Panc1 (cell line): Measurements from ENCODE around the gene TIMM8A.
"Not testable (repeated sequence)": the region's sequence is repeated elsewhere in the genome, so short reads cannot be mapped to it uniquely, and the experiment has no call there.

Experiments
- POLR2AphosphoS5 ChIP-seq: IDR thresholded peaks from 2 replicates; pipeline ENCODE4 v1.6.1; 2012; ENCODE audit warnings: mild to moderate bottlenecking, low read depth, low read length, moderate library complexity
- TF ChIP-seq, protein P1 (sequence below): fragments of 450-650 bp; IDR thresholded peaks from 2 replicates; pipeline ENCODE4 v1.5.1; 2017; ENCODE audit warnings: mild to moderate bottlenecking
- TF ChIP-seq, protein P2 (sequence below), 2 experiments: IDR thresholded peaks; 2 replicates each; pipeline ENCODE4 v1.6.1; 2011 to 2012; ENCODE audit warnings: low read depth in 2 of 2, control low read depth in 1 of 2, low read length in 1 of 2, mild to moderate bottlenecking in 1 of 2, moderate library complexity in 1 of 2; ENCODE audit not compliant: insufficient read depth in 1 of 2

DNA sequence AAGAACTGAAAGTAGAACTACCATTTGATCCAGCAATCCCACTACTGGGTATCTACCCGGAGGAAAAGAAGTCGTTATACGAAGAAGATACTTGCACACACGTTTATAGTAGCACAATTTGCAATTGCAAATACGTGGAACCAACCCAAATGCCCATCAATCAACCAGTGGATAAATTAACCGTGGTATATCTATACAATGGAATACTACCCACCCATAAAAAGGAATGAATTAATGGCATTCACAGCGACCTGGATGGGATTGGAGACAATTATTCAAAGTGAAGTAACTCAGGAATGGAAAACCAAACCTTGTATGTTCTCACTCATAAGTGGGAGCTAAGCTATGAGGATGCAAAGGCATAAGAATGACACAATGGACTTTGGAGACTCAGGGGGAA lies 14.2 kb downstream of the TIMM8A start:
- TF ChIP-seq, protein P1, sequence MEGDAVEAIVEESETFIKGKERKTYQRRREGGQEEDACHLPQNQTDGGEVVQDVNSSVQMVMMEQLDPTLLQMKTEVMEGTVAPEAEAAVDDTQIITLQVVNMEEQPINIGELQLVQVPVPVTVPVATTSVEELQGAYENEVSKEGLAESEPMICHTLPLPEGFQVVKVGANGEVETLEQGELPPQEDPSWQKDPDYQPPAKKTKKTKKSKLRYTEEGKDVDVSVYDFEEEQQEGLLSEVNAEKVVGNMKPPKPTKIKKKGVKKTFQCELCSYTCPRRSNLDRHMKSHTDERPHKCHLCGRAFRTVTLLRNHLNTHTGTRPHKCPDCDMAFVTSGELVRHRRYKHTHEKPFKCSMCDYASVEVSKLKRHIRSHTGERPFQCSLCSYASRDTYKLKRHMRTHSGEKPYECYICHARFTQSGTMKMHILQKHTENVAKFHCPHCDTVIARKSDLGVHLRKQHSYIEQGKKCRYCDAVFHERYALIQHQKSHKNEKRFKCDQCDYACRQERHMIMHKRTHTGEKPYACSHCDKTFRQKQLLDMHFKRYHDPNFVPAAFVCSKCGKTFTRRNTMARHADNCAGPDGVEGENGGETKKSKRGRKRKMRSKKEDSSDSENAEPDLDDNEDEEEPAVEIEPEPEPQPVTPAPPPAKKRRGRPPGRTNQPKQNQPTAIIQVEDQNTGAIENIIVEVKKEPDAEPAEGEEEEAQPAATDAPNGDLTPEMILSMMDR = not testable (repeated sequence)
- TF ChIP-seq POLR2AphosphoS5 = not testable (repeated sequence)
- TF ChIP-seq, protein P2, sequence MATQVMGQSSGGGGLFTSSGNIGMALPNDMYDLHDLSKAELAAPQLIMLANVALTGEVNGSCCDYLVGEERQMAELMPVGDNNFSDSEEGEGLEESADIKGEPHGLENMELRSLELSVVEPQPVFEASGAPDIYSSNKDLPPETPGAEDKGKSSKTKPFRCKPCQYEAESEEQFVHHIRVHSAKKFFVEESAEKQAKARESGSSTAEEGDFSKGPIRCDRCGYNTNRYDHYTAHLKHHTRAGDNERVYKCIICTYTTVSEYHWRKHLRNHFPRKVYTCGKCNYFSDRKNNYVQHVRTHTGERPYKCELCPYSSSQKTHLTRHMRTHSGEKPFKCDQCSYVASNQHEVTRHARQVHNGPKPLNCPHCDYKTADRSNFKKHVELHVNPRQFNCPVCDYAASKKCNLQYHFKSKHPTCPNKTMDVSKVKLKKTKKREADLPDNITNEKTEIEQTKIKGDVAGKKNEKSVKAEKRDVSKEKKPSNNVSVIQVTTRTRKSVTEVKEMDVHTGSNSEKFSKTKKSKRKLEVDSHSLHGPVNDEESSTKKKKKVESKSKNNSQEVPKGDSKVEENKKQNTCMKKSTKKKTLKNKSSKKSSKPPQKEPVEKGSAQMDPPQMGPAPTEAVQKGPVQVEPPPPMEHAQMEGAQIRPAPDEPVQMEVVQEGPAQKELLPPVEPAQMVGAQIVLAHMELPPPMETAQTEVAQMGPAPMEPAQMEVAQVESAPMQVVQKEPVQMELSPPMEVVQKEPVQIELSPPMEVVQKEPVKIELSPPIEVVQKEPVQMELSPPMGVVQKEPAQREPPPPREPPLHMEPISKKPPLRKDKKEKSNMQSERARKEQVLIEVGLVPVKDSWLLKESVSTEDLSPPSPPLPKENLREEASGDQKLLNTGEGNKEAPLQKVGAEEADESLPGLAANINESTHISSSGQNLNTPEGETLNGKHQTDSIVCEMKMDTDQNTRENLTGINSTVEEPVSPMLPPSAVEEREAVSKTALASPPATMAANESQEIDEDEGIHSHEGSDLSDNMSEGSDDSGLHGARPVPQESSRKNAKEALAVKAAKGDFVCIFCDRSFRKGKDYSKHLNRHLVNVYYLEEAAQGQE (IDR thresholded peaks at IDR 0.05; ENCODE audit: insufficient read depth in 1 of 2, low read depth in 2 of 2, low read length in 1 of 2) = not testable (repeated sequence)
